ENCODE data around the gene EIF4EBP3.
"Not testable (repeated sequence)": the region's sequence is repeated elsewhere in the genome, so short reads cannot be mapped to it uniquely, and the experiment has no call there.

GRCh38 chr5:140593070-140593469, 45.6 kb downstream of the EIF4EBP3 start:
- not testable (repeated sequence) for TF ChIP-seq EZH2 (IDR thresholded peaks at IDR 0.05; ENCODE audit: borderline replicate concordance, insufficient read depth, low read depth, low read length, poor library complexity, severe bottlenecking); CTCF (IDR thresholded peaks at IDR 0.05)

Data from B cell (primary cell).